TTC549 (cell line): ENCODE measurements around the gene NPHP4.

ENCODE experiments used
- FAIRE-seq: peaks from 2 replicates; lab custom pipeline; 2012; peaks lifted over from hg19 to GRCh38; lab: Jason Lieb, UNC

NPHP4 gene

GRCh38 chr1:5949085-5949760, 43.0 kb downstream of the NPHP4 start:
- FAIRE-seq, result no peak

GRCh38 chr1:5948681-5949005, 43.6 kb downstream of the NPHP4 start:
- FAIRE-seq, result no peak

- no peak for FAIRE-seq
Observed at GRCh38 chr1:5947978-5948680, 44.1 kb downstream of the NPHP4 start.

- FAIRE-seq, result no peak
Observed at GRCh38 chr1:5947071-5947821, 45.0 kb downstream of the NPHP4 start.

- FAIRE-seq, result no peak
Observed at GRCh38 chr1:5945445-5945844, 46.8 kb downstream of the NPHP4 start.

GRCh38 chr1:5944843-5945167, 47.4 kb downstream of the NPHP4 start:
- FAIRE-seq, result no peak

GRCh38 chr1:5944154-5944842, 47.9 kb downstream of the NPHP4 start:
- no peak for FAIRE-seq

- no peak for FAIRE-seq
Observed at GRCh38 chr1:5943343-5944124, 48.7 kb downstream of the NPHP4 start.

GRCh38 chr1:5941671-5942070, 50.6 kb downstream of the NPHP4 start:
- FAIRE-seq, result no peak

- FAIRE-seq, result no peak
Observed at GRCh38 chr1:5940723-5941407, 51.4 kb downstream of the NPHP4 start.

GRCh38 chr1:5939271-5940170, 52.7 kb downstream of the NPHP4 start:
- FAIRE-seq, result no peak

GRCh38 chr1:5938101-5938646, 54.1 kb downstream of the NPHP4 start:
- no peak for FAIRE-seq

GRCh38 chr1:5937373-5937857, 54.8 kb downstream of the NPHP4 start:
- FAIRE-seq, result no peak

- no peak for FAIRE-seq
Observed at GRCh38 chr1:5936621-5937372, 55.4 kb downstream of the NPHP4 start.

- FAIRE-seq, result no peak
Observed at GRCh38 chr1:5936126-5936525, 56.1 kb downstream of the NPHP4 start.

GRCh38 chr1:5935026-5935425, 57.2 kb downstream of the NPHP4 start:
- no peak for FAIRE-seq

- FAIRE-seq, result no peak
Observed at GRCh38 chr1:5934058-5934884, 58.0 kb downstream of the NPHP4 start.

- FAIRE-seq, result no peak
Observed at GRCh38 chr1:5933676-5934057, 58.6 kb downstream of the NPHP4 start.
